ENCODE measurements around the gene DLL4.

DNA sequence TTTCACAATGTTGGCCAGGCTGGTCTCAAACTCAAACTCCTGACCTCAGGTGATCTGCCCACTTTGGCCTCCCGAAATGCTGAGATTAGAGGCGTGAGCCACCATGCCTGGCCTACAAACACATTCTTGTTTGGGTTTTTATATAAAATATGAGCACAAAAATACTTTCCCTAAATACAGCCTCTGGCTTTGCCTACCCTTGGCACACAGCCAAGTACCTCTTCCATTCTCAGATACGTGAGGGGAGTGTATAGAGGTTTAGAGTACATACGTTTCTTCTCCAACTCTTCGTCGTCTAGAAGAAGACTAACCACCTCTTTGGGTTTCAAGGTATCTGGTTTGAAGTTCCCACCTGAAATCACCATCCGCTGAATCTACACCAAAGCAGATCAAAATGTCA is 57.7 kb downstream of the DLL4 start:
- no peak for TF ChIP-seq EZH2 (IDR thresholded peaks at IDR 0.05; ENCODE audit: borderline replicate concordance, insufficient read depth, low read depth, low read length, poor library complexity, severe bottlenecking)
- TF ChIP-seq, protein P1, sequence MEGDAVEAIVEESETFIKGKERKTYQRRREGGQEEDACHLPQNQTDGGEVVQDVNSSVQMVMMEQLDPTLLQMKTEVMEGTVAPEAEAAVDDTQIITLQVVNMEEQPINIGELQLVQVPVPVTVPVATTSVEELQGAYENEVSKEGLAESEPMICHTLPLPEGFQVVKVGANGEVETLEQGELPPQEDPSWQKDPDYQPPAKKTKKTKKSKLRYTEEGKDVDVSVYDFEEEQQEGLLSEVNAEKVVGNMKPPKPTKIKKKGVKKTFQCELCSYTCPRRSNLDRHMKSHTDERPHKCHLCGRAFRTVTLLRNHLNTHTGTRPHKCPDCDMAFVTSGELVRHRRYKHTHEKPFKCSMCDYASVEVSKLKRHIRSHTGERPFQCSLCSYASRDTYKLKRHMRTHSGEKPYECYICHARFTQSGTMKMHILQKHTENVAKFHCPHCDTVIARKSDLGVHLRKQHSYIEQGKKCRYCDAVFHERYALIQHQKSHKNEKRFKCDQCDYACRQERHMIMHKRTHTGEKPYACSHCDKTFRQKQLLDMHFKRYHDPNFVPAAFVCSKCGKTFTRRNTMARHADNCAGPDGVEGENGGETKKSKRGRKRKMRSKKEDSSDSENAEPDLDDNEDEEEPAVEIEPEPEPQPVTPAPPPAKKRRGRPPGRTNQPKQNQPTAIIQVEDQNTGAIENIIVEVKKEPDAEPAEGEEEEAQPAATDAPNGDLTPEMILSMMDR (IDR thresholded peaks at IDR 0.05), result no peak
